Transverse colon (tissue), 4 donors: ENCODE results near the gene TRMT61A.

Experiments used
- EP300 ChIP-seq: sonication (generic); formaldehyde crosslinking; IDR thresholded peaks from one replicate; pipeline ENCODE4 v1.6.1; 2017; ENCODE audit warnings: antibody characterized with exemption, low read depth
- POLR2A ChIP-seq: fragments of 450-650 bp; IDR thresholded peaks from one replicate; pipeline ENCODE4 v1.6.1; 2016; ENCODE audit warnings: antibody characterized with exemption, mild to moderate bottlenecking, moderate library complexity
- POLR2AphosphoS5 ChIP-seq, 3 donors: sonication (generic); formaldehyde crosslinking; IDR thresholded peaks; one replicate each; pipeline ENCODE4 v1.6.1; 2016; ENCODE audit warnings: antibody characterized with exemption in 3 of 3
- TF ChIP-seq, protein P1 (sequence below), 5 experiments: fragments of 200-600 bp in 3 of 5; fragments of 450-650 bp in 2 of 5; sonication (generic) in 3 of 5; IDR thresholded peaks; 1 replicate in 2 of 5; 2 replicates in 3 of 5; pipeline ENCODE4 v1.5.1; 2016 to 2017; ENCODE audit warnings: antibody characterized with exemption in 5 of 5, inconsistent platforms in 3 of 5, mild to moderate bottlenecking in 2 of 5, moderate library complexity in 1 of 5

DNA sequence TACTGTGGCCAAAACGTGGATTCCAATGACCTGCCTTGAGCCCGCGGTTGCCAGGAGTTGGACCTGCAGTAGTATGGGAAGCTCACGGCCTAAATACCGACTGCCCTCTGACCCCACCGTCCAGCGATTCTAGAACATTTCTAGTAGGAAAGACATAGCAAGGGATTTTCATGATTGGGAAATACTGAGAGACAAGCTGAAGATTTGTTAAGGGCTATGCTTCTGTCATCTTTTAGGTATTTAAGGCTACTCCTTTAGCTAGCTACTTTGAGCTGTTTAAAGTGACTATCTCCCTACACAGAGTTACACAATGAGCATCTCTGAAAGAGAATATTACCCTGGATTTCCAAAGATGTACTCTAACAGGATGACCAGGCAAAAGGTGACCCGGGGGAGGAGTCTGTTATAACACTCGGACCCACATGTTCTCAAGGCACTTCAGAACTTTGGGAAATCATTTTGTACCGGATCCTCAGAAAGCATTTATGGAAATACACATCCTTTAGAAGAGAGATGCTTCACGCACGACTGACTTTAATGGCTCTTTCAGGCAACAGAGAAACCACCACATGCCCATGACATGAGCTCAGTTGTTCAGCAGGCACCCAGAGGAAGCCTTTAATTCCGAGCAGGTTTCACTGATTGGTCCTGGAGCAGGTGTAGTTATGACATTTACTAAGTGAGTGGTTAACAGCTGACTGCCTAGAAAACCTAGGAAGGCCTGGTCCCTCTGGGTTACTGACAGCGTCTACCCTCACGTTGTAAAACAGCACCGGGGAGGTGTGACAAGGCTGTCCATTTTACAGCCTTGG, 29.3 kb downstream of the TRMT61A start:
- TF ChIP-seq, protein P1, sequence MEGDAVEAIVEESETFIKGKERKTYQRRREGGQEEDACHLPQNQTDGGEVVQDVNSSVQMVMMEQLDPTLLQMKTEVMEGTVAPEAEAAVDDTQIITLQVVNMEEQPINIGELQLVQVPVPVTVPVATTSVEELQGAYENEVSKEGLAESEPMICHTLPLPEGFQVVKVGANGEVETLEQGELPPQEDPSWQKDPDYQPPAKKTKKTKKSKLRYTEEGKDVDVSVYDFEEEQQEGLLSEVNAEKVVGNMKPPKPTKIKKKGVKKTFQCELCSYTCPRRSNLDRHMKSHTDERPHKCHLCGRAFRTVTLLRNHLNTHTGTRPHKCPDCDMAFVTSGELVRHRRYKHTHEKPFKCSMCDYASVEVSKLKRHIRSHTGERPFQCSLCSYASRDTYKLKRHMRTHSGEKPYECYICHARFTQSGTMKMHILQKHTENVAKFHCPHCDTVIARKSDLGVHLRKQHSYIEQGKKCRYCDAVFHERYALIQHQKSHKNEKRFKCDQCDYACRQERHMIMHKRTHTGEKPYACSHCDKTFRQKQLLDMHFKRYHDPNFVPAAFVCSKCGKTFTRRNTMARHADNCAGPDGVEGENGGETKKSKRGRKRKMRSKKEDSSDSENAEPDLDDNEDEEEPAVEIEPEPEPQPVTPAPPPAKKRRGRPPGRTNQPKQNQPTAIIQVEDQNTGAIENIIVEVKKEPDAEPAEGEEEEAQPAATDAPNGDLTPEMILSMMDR (IDR thresholded peaks at IDR 0.05), result no peak
- TF ChIP-seq POLR2A (no peak), EP300 (no peak), POLR2AphosphoS5 (IDR thresholded peaks at IDR 0.05) (peak in 1 of 3 donors; percentile 14)
